Bronchial epithelial cell (primary cell): ENCODE data around the gene RTP4. TPM values are rescaled to one million over a fixed set of nuclear protein-coding genes. Genes with fewer than 3 reads are reported as not detected.
A peak's percentile ranks its signal among the peaks of the same experiment; 100 is the strongest.

Experiments
- DNase-seq: peaks from one replicate; pipeline ENCODE4 v3.0.0-alpha.2; 2010; ENCODE audit warnings: low read depth
- FAIRE-seq: peaks from 2 replicates; lab custom pipeline; 2011; peaks lifted over from hg19 to GRCh38; lab: Jason Lieb, UNC
- H3K27me3 ChIP-seq: 2 replicates; pipeline ENCODE4 v1.5.1; 2011; ENCODE audit warnings: low read length; ENCODE audit not compliant: control insufficient read depth, insufficient read depth
- H3K36me3 ChIP-seq: 2 replicates; pipeline ENCODE4 v1.5.1; 2011; ENCODE audit warnings: low read length; ENCODE audit not compliant: control insufficient read depth, insufficient read depth
- H3K4me3 ChIP-seq: 2 replicates; pipeline ENCODE4 v1.5.1; 2011; ENCODE audit warnings: mild to moderate bottlenecking, low read depth, low read length, control low read depth
- total RNA-seq: library from RNA; depleted of rRNA; stranded (reverse); fragments of >200 nt; gene quantifications from 2 replicates; pipeline ENCODE4 v1.2.1, GENCODE V29; 2014
- TF ChIP-seq, protein P1 (sequence below): IDR thresholded peaks from 2 replicates; pipeline ENCODE4 v1.5.1; 2011; ENCODE audit warnings: mild to moderate bottlenecking, moderate library complexity, low read length, control low read depth, inconsistent platforms; ENCODE audit not compliant: insufficient read depth, severe bottlenecking

RTP4 gene
- total RNA-seq, 1 donor from 2014 or later = under 0.01 TPM

DNA sequence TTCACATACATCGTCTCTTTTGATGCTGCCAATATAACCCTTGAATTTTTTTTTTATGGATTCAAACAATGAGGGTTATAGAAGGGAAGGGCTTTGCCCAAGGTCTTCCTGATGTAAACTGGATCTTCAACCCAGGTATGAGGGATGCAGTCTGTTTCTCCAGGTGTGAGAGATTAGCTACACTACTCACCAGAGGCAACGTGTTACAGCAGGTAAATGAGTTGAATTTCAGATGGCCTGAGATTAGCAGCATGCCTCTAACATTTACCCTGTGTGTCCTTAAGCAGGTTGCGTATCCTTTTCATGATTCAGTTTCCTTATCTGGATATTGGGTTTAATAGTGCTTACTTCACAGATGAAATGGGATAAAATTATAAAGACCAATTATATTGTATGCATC lies 1.9 kb downstream of the RTP4 start:
- no peak overlapping the region for H3K4me3 ChIP-seq
- peak; percentile 97 for DNase-seq
- TF ChIP-seq, protein P1, sequence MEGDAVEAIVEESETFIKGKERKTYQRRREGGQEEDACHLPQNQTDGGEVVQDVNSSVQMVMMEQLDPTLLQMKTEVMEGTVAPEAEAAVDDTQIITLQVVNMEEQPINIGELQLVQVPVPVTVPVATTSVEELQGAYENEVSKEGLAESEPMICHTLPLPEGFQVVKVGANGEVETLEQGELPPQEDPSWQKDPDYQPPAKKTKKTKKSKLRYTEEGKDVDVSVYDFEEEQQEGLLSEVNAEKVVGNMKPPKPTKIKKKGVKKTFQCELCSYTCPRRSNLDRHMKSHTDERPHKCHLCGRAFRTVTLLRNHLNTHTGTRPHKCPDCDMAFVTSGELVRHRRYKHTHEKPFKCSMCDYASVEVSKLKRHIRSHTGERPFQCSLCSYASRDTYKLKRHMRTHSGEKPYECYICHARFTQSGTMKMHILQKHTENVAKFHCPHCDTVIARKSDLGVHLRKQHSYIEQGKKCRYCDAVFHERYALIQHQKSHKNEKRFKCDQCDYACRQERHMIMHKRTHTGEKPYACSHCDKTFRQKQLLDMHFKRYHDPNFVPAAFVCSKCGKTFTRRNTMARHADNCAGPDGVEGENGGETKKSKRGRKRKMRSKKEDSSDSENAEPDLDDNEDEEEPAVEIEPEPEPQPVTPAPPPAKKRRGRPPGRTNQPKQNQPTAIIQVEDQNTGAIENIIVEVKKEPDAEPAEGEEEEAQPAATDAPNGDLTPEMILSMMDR = no peak
- H3K36me3 ChIP-seq = no peaks in the 10 kb centered on the region
- H3K27me3 ChIP-seq = no peaks in the 10 kb centered on the region
- no peak for FAIRE-seq

DNA sequence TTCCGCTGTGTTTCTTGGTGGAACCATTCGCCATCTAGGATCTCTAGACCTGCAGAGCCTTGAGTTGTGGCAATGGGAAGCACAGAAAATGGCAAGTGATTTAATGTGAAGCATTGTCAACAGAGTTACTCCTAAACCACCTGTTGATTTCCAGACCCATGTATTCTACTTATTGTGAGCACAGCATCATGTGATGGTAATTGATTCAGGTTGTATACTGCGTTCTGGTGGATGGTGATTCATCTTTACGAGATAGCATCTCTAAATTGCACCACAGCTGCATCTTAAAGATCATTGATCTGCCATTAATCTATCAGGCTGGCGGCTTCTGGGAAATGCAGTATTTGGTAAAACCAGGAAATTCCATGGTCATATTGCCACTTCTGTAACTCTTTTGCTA lies 7.4 kb downstream of the RTP4 start:
- DNase-seq = no peak
- H3K36me3 ChIP-seq = no peaks in the 10 kb centered on the region
- H3K4me3 ChIP-seq = no peak overlapping the region
- TF ChIP-seq, protein P1 = no peak
- no peak for FAIRE-seq
- no peaks in the 10 kb centered on the region for H3K27me3 ChIP-seq

DNA sequence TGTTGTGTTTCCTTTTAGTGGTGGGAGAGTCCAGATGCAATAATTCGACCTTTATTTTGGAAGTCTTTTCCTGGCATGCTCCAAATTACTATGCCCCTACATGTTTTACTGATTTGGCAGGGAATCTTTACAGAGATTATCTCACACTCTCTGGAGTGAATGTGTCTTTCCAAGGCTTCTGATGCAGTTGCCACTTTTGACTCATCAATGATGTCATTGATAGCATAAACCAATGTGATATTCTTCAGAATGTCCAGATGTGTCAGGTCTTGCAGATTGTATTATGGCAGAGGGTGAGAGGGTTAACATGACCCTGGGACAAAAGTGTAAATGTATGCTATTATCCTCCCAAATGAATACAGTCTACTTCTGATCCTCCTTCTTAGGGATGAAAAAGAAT lies 9.7 kb downstream of the RTP4 start:
- DNase-seq = peak; percentile 23
- FAIRE-seq = no peak
- H3K4me3 ChIP-seq = no peak overlapping the region
- H3K27me3 ChIP-seq = no peaks in the 10 kb centered on the region
- no peaks in the 10 kb centered on the region for H3K36me3 ChIP-seq
- TF ChIP-seq, protein P1 = no peak

DNA sequence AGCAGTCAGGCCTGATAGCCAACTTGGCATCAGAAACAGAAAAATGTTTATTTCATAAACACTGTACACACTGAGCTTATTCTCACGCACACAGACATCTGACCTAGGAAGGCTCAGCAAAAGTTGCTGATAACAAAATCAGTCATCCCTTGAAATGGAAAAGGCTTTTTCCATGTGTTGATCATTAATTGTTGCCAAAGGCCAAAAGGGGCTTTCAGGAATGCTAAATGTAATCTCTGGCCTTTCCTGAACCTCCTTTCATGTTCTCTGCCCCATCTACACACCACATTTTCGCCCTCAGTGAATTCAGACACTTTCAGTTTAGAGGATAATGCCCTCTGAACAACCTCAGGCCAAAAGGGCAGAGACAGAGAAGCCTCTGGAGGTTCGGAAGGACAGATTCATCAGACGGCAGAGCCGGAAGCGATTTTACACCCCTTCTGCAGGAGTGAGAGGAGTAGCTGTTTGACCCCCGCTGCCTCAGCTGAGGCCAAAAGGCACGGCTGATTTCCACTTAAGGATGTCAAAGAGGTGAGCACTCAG lies 14.5 kb downstream of the RTP4 start:
- FAIRE-seq (no peak), DNase-seq (no peak)
- H3K27me3 ChIP-seq = no peaks in the 10 kb centered on the region
- H3K4me3 ChIP-seq = no peak overlapping the region
- no peaks in the 10 kb centered on the region for H3K36me3 ChIP-seq
- TF ChIP-seq, protein P1 = no peak

DNA sequence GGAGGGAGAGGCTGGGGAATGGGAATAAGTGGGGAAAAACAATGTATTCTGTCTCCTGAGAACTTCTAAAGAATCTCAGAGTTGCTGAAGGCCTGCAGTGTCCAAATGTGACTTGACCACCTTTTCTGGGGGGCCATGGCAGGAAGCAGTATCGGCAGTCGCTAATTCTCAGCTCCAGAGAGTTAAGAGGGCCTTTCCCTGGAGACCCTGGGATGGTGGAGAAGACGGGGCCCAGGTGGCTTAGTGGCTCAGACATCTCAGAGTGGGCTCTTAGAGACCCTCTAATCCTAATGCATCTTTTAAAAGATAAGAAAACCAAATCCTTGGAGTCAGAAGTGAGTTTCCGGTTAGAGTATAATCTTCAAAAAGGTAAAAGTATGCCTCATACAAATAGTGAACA lies 15.1 kb downstream of the RTP4 start:
- no peak overlapping the region for H3K4me3 ChIP-seq
- no peaks in the 10 kb centered on the region for H3K27me3 ChIP-seq
- no peaks in the 10 kb centered on the region for H3K36me3 ChIP-seq
- FAIRE-seq (no peak), DNase-seq (no peak)
- TF ChIP-seq, protein P1 = no peak

DNA sequence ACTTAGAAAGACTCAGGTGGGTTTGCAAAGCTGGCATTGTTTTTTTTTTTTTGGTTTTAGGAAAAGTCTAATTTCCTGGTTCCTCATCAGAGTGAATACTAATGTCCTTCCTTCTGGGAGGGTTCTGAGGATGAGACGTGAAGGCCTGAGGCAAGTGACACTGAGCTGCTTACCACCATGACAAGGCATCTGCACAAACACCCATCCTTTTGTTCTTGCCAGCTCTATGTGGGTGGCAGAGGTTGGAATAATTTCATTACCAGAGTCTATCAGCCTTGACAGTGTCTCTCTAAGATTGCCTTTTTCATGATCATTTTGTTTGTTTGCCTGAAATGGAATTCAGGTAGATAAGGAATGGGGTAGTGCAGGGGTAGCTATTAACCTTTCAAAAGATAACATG lies 17.1 kb downstream of the RTP4 start:
- Histone ChIP-seq H3K27me3 (no peaks in the 10 kb centered on the region), H3K36me3 (no peaks in the 10 kb centered on the region), H3K4me3 (no peak overlapping the region)
- DNase-seq (peak; percentile 1), FAIRE-seq (no peak)
- TF ChIP-seq, protein P1 = no peak
